SKM-1 (cell line): ENCODE measurements around the gene TSFM.
"Not testable (repeated sequence)": the region's sequence is repeated elsewhere in the genome, so short reads cannot be mapped to it uniquely, and the experiment has no call there.

Source experiments
- DNase-seq: peaks from one replicate; lab custom pipeline; 2025; ENCODE audit not compliant: unreplicated experiment; lab: John Stamatoyannopoulos, UW

TSFM gene

GRCh38 chr12:57762463-57762862 is 20.1 kb upstream of the TSFM start:
- no peak for DNase-seq

- no peak for DNase-seq
These were observed 18.5 kb upstream of the TSFM start for GRCh38 chr12:57763881-57764661.

- DNase-seq, result no peak
These were observed 18.0 kb upstream of the TSFM start for GRCh38 chr12:57764662-57765002.

- no peak for DNase-seq
These were observed 17.4 kb upstream of the TSFM start for GRCh38 chr12:57765003-57765697.

- no peak for DNase-seq
These were observed 16.7 kb upstream of the TSFM start for GRCh38 chr12:57765698-57766463.

GRCh38 chr12:57766464-57767304 is 15.9 kb upstream of the TSFM start, which contains the start of gene CYP27B1:
TSS of gene CYP27B1 (minus strand) at chr12:57767078. CDS start at chr12:57767041, 37 bp downstream.
- DNase-seq, result no peak

- no peak for DNase-seq
These were observed 15.3 kb upstream of the TSFM start for GRCh38 chr12:57767305-57767698.

GRCh38 chr12:57767876-57768275 is 14.7 kb upstream of the TSFM start:
- no peak for DNase-seq

GRCh38 chr12:57769594-57769993 is 13.0 kb upstream of the TSFM start:
- no peak for DNase-seq

- no peak for DNase-seq
These were observed 11.9 kb upstream of the TSFM start for GRCh38 chr12:57770734-57771133.

GRCh38 chr12:57771236-57771872 is 11.2 kb upstream of the TSFM start:
- peak; percentile 53 for DNase-seq

GRCh38 chr12:57771873-57772428 is 10.6 kb upstream of the TSFM start, which contains the start of gene METTL1:
TSS of gene METTL1 (minus strand) at chr12:57772105. CDS start at chr12:57772083, 22 bp downstream.
- DNase-seq, result peak; percentile 79

- DNase-seq, result no peak
These were observed 9.9 kb upstream of the TSFM start, which contains the start of gene EEF1AKMT3 for GRCh38 chr12:57772429-57773322. TSS of gene EEF1AKMT3 (plus strand) at chr12:57772614. CDS start at chr12:57772725, 111 bp downstream.

- DNase-seq, result not testable (repeated sequence)
These were observed 8.0 kb upstream of the TSFM start for GRCh38 chr12:57774634-57775033.

- DNase-seq, result no peak
These were observed 7.5 kb upstream of the TSFM start for GRCh38 chr12:57775044-57775443.

- peak; percentile 57 for DNase-seq
These were observed 6.9 kb upstream of the TSFM start for GRCh38 chr12:57775563-57776246.

GRCh38 chr12:57776247-57776587 is 6.4 kb upstream of the TSFM start:
- DNase-seq, result no peak

- no peak for DNase-seq
These were observed 5.2 kb upstream of the TSFM start for GRCh38 chr12:57777367-57777766.
